HEK293 (cell line): Measurements from ENCODE around the gene CALHM1.

ENCODE experiments used
- CTCF ChIA-PET: fragments of 350-600 bp; formaldehyde crosslinking; extraction: SDS; loops from one replicate; lab custom pipeline; 2021; ENCODE audit warnings: antibody characterized with exemption; lab: Yijun Ruan, JAX
- POLR2A ChIA-PET: fragments of 300-600 bp; formaldehyde crosslinking; extraction: SDS; loops from one replicate; lab custom pipeline; 2020; ENCODE audit warnings: antibody characterized with exemption, inconsistent platforms; lab: Yijun Ruan, JAX
- H3K27ac ChIP-seq: fragments of 200-500 bp; sonication (Bioruptor generic); 2 replicates; pipeline ENCODE4 v1.5.1; 2014; ENCODE audit warnings: low read depth, low read length, control low read depth, inconsistent platforms; ENCODE audit errors: extremely low read depth
- H3K36me3 ChIP-seq, 2 experiments: fragments of 200-500 bp in 1 of 2; sonication (Bioruptor generic) in 1 of 2; 1 replicate in 1 of 2; 2 replicates in 1 of 2; pipeline ENCODE4 v1.5.1; 2014 to 2017; ENCODE audit warnings: inconsistent platforms in 2 of 2, low read length in 2 of 2; ENCODE audit not compliant: control insufficient read depth in 2 of 2, insufficient read depth in 1 of 2
- H3K4me1 ChIP-seq: fragments of 200-500 bp; sonication (Bioruptor generic); 2 replicates; pipeline ENCODE4 v1.5.1; 2014; ENCODE audit warnings: mild to moderate bottlenecking, low read length, inconsistent platforms; ENCODE audit not compliant: control insufficient read depth, insufficient read depth
- H3K4me3 ChIP-seq: 2 replicates; pipeline ENCODE4 v1.5.1; 2011; ENCODE audit warnings: low read depth, mild to moderate bottlenecking, control low read depth, low read length, moderate library complexity
- H3K9me3 ChIP-seq: fragments of 200-500 bp; sonication (Bioruptor generic); 2 replicates; pipeline ENCODE4 v1.5.1; 2014; ENCODE audit warnings: low read depth, low read length, inconsistent platforms; ENCODE audit not compliant: control insufficient read depth, insufficient read depth
- AEBP2 ChIP-seq: fragments of 450-650 bp; formaldehyde crosslinking; IDR thresholded peaks from 2 replicates; pipeline ENCODE4 v1.5.1; 2016; ENCODE audit warnings: missing biosample characterization, missing genetic modification characterization, borderline replicate concordance
- BCL11B ChIP-seq: fragments of 450-650 bp; formaldehyde crosslinking; IDR thresholded peaks from 2 replicates; pipeline ENCODE4 v1.5.1; 2016; ENCODE audit warnings: low read depth, missing biosample characterization, missing genetic modification characterization
- EGR2 ChIP-seq: fragments of 450-650 bp; formaldehyde crosslinking; IDR thresholded peaks from 2 replicates; pipeline ENCODE4 v1.5.1; 2016; ENCODE audit warnings: low read depth, missing biosample characterization, missing genetic modification characterization
- FEZF1 ChIP-seq: fragments of 450-650 bp; formaldehyde crosslinking; IDR thresholded peaks from 2 replicates; pipeline ENCODE4 v1.5.1; 2016; ENCODE audit warnings: missing biosample characterization, missing genetic modification characterization
- GLIS1 ChIP-seq: fragments of 450-650 bp; formaldehyde crosslinking; IDR thresholded peaks from 2 replicates; pipeline ENCODE4 v1.5.1; 2016; ENCODE audit warnings: missing biosample characterization, missing genetic modification characterization
- KLF1 ChIP-seq: fragments of 450-650 bp; formaldehyde crosslinking; IDR thresholded peaks from 2 replicates; pipeline ENCODE4 v1.5.1; 2016; ENCODE audit warnings: missing biosample characterization, missing genetic modification characterization
- PRDM4 ChIP-seq: fragments of 450-650 bp; formaldehyde crosslinking; IDR thresholded peaks from 2 replicates; pipeline ENCODE4 v1.5.1; 2017; ENCODE audit warnings: missing biosample characterization, missing genetic modification characterization
- SCRT1 ChIP-seq: fragments of 450-650 bp; formaldehyde crosslinking; IDR thresholded peaks from 2 replicates; pipeline ENCODE4 v1.5.1; 2016; ENCODE audit warnings: missing biosample characterization, missing genetic modification characterization, borderline replicate concordance
- SCRT2 ChIP-seq: fragments of 450-650 bp; formaldehyde crosslinking; IDR thresholded peaks from 2 replicates; pipeline ENCODE4 v1.5.1; 2016; ENCODE audit warnings: missing biosample characterization, missing genetic modification characterization
- SP7 ChIP-seq: fragments of 450-650 bp; formaldehyde crosslinking; IDR thresholded peaks from 2 replicates; pipeline ENCODE4 v1.5.1; 2016; ENCODE audit warnings: missing biosample characterization, missing genetic modification characterization
- YY2 ChIP-seq: fragments of 450-650 bp; formaldehyde crosslinking; IDR thresholded peaks from 2 replicates; pipeline ENCODE4 v1.5.1; 2016; ENCODE audit warnings: missing biosample characterization, missing genetic modification characterization
- ZBTB17 ChIP-seq: fragments of 450-650 bp; formaldehyde crosslinking; IDR thresholded peaks from 2 replicates; pipeline ENCODE4 v1.5.1; 2016; ENCODE audit warnings: missing biosample characterization, missing genetic modification characterization
- ZFHX2 ChIP-seq: fragments of 450-650 bp; formaldehyde crosslinking; conservative IDR thresholded peaks from 2 replicates; pipeline ENCODE4 v1.5.1; 2016; ENCODE audit warnings: missing biosample characterization, missing genetic modification characterization
- ZNF174 ChIP-seq: fragments of 450-650 bp; formaldehyde crosslinking; IDR thresholded peaks from 2 replicates; pipeline ENCODE4 v1.5.0; 2017; ENCODE audit warnings: missing biosample characterization, mild to moderate bottlenecking, missing genetic modification characterization
- ZNF184 ChIP-seq: fragments of 450-650 bp; IDR thresholded peaks from 2 replicates; pipeline ENCODE4 v1.5.1; 2018; ENCODE audit warnings: missing biosample characterization, mild to moderate bottlenecking, missing genetic modification characterization
- ZNF211 ChIP-seq: fragments of 450-650 bp; formaldehyde crosslinking; IDR thresholded peaks from 2 replicates; pipeline ENCODE4 v1.5.1; 2016; ENCODE audit warnings: low read depth, missing biosample characterization, missing genetic modification characterization
- ZNF24 ChIP-seq: fragments of 450-650 bp; formaldehyde crosslinking; IDR thresholded peaks from 2 replicates; pipeline ENCODE4 v1.5.1; 2016; ENCODE audit warnings: missing biosample characterization, missing genetic modification characterization
- ZNF302 ChIP-seq: fragments of 450-650 bp; formaldehyde crosslinking; IDR thresholded peaks from 2 replicates; pipeline ENCODE4 v1.5.1; 2016; ENCODE audit warnings: missing biosample characterization, missing genetic modification characterization, low read depth
- ZNF366 ChIP-seq: fragments of 450-650 bp; formaldehyde crosslinking; conservative IDR thresholded peaks from 2 replicates; pipeline ENCODE4 v1.5.1; 2016; ENCODE audit warnings: missing biosample characterization, missing genetic modification characterization
- ZNF48 ChIP-seq: fragments of 450-650 bp; formaldehyde crosslinking; IDR thresholded peaks from 2 replicates; pipeline ENCODE4 v1.5.1; 2016; ENCODE audit warnings: missing biosample characterization, missing genetic modification characterization
- ZNF521 ChIP-seq: fragments of 450-650 bp; formaldehyde crosslinking; IDR thresholded peaks from 2 replicates; pipeline ENCODE4 v1.5.1; 2017; ENCODE audit warnings: missing biosample characterization, mild to moderate bottlenecking, missing genetic modification characterization
- ZNF549 ChIP-seq: fragments of 450-650 bp; IDR thresholded peaks from 2 replicates; pipeline ENCODE4 v1.5.1; 2018; ENCODE audit warnings: missing biosample characterization, missing genetic modification characterization, mild to moderate bottlenecking, inconsistent platforms, moderate library complexity
- ZNF555 ChIP-seq: fragments of 450-650 bp; formaldehyde crosslinking; conservative IDR thresholded peaks from 2 replicates; pipeline ENCODE4 v1.5.1; 2017; ENCODE audit warnings: missing biosample characterization, mild to moderate bottlenecking, missing genetic modification characterization, inconsistent platforms
- ZNF580 ChIP-seq: fragments of 450-650 bp; formaldehyde crosslinking; IDR thresholded peaks from 2 replicates; pipeline ENCODE4 v1.5.1; 2016; ENCODE audit warnings: missing biosample characterization, missing genetic modification characterization
- ZNF585B ChIP-seq: fragments of 450-650 bp; formaldehyde crosslinking; IDR thresholded peaks from 2 replicates; pipeline ENCODE4 v1.5.1; 2016; ENCODE audit warnings: missing biosample characterization, missing genetic modification characterization
- ZNF670 ChIP-seq: fragments of 450-650 bp; formaldehyde crosslinking; IDR thresholded peaks from 2 replicates; pipeline ENCODE4 v1.5.1; 2016; ENCODE audit warnings: missing biosample characterization, missing genetic modification characterization, low read depth
- TF ChIP-seq, protein P1 (sequence below): fragments of 450-650 bp; formaldehyde crosslinking; IDR thresholded peaks from 2 replicates; pipeline ENCODE4 v1.5.1; 2017; ENCODE audit warnings: missing biosample characterization, missing genetic modification characterization

Gene CALHM1

GRCh38 chr10:103499881-103500280, 41.2 kb upstream of the CALHM1 start:
- POLR2A ChIA-PET: interaction anchor here (0.6 to 1.0 kb wide), 2 partner anchors 55 to 131 kb away, joined by 3 read pairs; no protein-coding TSS in a partner anchor
- Histone ChIP-seq H3K4me3 (no peak overlapping the region), H3K4me1 (peaks cover 4% of the 10 kb centered on the region; the same call in 1 of the 2 replicates), H3K27ac (no peak overlapping the region), H3K36me3 (no peaks in the 10 kb centered on the region), H3K9me3 (no peaks in the 10 kb centered on the region)
- TF ChIP-seq KLF1 (tag by site-specific recombination): no peak
- peak; percentile 69 for TF ChIP-seq ZFHX2 (tag by site-specific recombination)
- peak; percentile 74 for TF ChIP-seq EGR2 (tag by site-specific recombination)
- peak; percentile 47; the same call in 1 of the 2 replicates for TF ChIP-seq ZBTB17 (tag by site-specific recombination)
- peak; percentile 90 for TF ChIP-seq GLIS1
- CTCF ChIA-PET: interaction anchor here (0.9 to 2.4 kb wide), 2 partner anchors 43 to 166 kb away, joined by 3 to 7 read pairs; no protein-coding TSS in a partner anchor

GRCh38 chr10:103498936-103499638, 40.4 kb upstream of the CALHM1 start:
- H3K9me3 ChIP-seq: no peaks in the 10 kb centered on the region
- CTCF ChIA-PET: interaction anchor here (0.7 to 2.4 kb wide), 4 partner anchors 14 to 206 kb away, joined by 3 to 7 read pairs (median 4); no protein-coding TSS in a partner anchor
- no peak overlapping the region for H3K4me3 ChIP-seq
- TF ChIP-seq ZNF48 (tag by site-specific recombination): no peak
- no peak for TF ChIP-seq YY2 (tag by site-specific recombination)
- no peak for TF ChIP-seq GLIS1
- no peak for TF ChIP-seq ZNF585B (tag by site-specific recombination)
- peak; percentile 29; the same call in 1 of the 2 replicates for TF ChIP-seq SCRT1 (tag by site-specific recombination)
- no peak for TF ChIP-seq PRDM4 (tag by site-specific recombination)
- TF ChIP-seq ZNF580 (tag by site-specific recombination): no peak
- TF ChIP-seq AEBP2: no peak
- no peak for TF ChIP-seq ZNF670 (tag by site-specific recombination)
- no peak for TF ChIP-seq ZNF24 (tag by site-specific recombination)
- TF ChIP-seq ZNF366: peak; percentile 92
- no peak for TF ChIP-seq SP7 (tag by site-specific recombination)
- TF ChIP-seq, protein P1, sequence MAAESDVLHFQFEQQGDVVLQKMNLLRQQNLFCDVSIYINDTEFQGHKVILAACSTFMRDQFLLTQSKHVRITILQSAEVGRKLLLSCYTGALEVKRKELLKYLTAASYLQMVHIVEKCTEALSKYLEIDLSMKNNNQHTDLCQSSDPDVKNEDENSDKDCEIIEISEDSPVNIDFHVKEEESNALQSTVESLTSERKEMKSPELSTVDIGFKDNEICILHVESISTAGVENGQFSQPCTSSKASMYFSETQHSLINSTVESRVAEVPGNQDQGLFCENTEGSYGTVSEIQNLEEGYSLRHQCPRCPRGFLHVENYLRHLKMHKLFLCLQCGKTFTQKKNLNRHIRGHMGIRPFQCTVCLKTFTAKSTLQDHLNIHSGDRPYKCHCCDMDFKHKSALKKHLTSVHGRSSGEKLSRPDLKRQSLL: no peak
- TF ChIP-seq ZNF549 (tag by site-specific recombination): no peak
- TF ChIP-seq ZNF174: no peak
- TF ChIP-seq ZNF184 (tag by site-specific recombination): no peak
- no peak for TF ChIP-seq ZNF521
- no peak for TF ChIP-seq ZNF555 (tag by site-specific recombination)
- TF ChIP-seq ZNF211 (tag by site-specific recombination): no peak
- TF ChIP-seq FEZF1 (tag by site-specific recombination): no peak
- peak; percentile 56 for TF ChIP-seq SCRT2
- TF ChIP-seq ZNF302 (tag by site-specific recombination): no peak
- no peak for TF ChIP-seq BCL11B (tag by site-specific recombination)
- H3K36me3 ChIP-seq: no peaks in the 10 kb centered on the region
- H3K4me1 ChIP-seq: peaks cover 1% of the 10 kb centered on the region; the same call in 1 of the 2 replicates
- no peak overlapping the region for H3K27ac ChIP-seq
- POLR2A ChIA-PET: interaction anchor here (1.0 kb wide), 1 partner anchor 56 kb away, joined by 3 read pairs; no protein-coding TSS in a partner anchor
